K562 (cell line): ENCODE results near the gene PNMA8C. TPM values are rescaled to one million over a fixed set of nuclear protein-coding genes. Genes with fewer than 3 reads are reported as not detected.

Experiments used
- ATAC-seq: fragments of 200-7000 bp; cut with Tn5 transposase; 3 replicates; pipeline ENCODE4 v1.9.1; 2020; ENCODE audit warnings: moderate library complexity
- BruUV-seq: library from RNA; stranded (reverse); fragments of 400-500 nt; replicated peaks from 2 replicates; lab custom pipeline; 2021; lab: Mats Ljungman, UMichigan
- CTCF ChIA-PET: fragments of 300-600 bp; formaldehyde crosslinking; extraction: SDS; loops from one replicate; lab custom pipeline; 2021; ENCODE audit warnings: low intra/inter-chr PET ratio; lab: Yijun Ruan, JAX
- POLR2A ChIA-PET: fragments of 300-600, 350-650 bp; sonication (Branson Sonifier 250); formaldehyde crosslinking; extraction: SDS; loops from one replicate; lab custom pipeline; 2021; ENCODE audit warnings: antibody characterized with exemption, inconsistent platforms; lab: Yijun Ruan, JAX
- DNase-seq, 4 experiments: peaks; one replicate each; pipeline versions ENCODE4 v3.0.0 to v3.0.0-alpha.2; 2011 to 2018; ENCODE audit warnings: low spot score in 3 of 4, mixed read lengths in 3 of 4; ENCODE audit errors: extremely low read depth in 1 of 4
- FAIRE-seq: peaks from 2 replicates; lab custom pipeline; 2011; peaks lifted over from hg19 to GRCh38; lab: Jason Lieb, UNC
- H2AFZ ChIP-seq: 2 replicates; pipeline ENCODE4 v1.6.0; 2011; ENCODE audit warnings: low read depth, low read length, control low read depth, inconsistent platforms
- H3K27ac ChIP-seq: fragments of 200-600 bp; 3 replicates; pipeline ENCODE4 v1.8.0; 2011; ENCODE audit warnings: low read depth, mild to moderate bottlenecking, control low read depth, inconsistent platforms, low read length, moderate library complexity, mixed read lengths; ENCODE audit errors: extremely low read depth
- H3K27me3 ChIP-seq, 2 experiments: fragments of 300-600 bp in 1 of 2; 2 replicates in 1 of 2; 3 replicates in 1 of 2; pipeline versions ENCODE4 v1.6.0 to v1.8.0; 2011; ENCODE audit warnings: inconsistent platforms in 2 of 2, low read length in 2 of 2, mild to moderate bottlenecking in 1 of 2, mixed read lengths in 1 of 2, moderate library complexity in 1 of 2; ENCODE audit not compliant: control insufficient read depth in 2 of 2, insufficient read depth in 2 of 2
- H3K36me3 ChIP-seq: fragments of 300-600 bp; 3 replicates; pipeline ENCODE4 v1.8.0; 2011; ENCODE audit warnings: mild to moderate bottlenecking, low read length, inconsistent platforms; ENCODE audit not compliant: control insufficient read depth, insufficient read depth
- H3K4me1 ChIP-seq, 2 experiments: fragments of 200-600 bp in 1 of 2; replicated peaks in 1 of 2; 2 replicates in 1 of 2; 3 replicates in 1 of 2; pipeline versions ENCODE4 v1.5.1 to v1.8.0; 2011; ENCODE audit warnings: inconsistent platforms in 2 of 2, low read length in 2 of 2, mild to moderate bottlenecking in 1 of 2, mixed read lengths in 1 of 2, moderate library complexity in 1 of 2; ENCODE audit not compliant: control insufficient read depth in 2 of 2, insufficient read depth in 2 of 2
- H3K4me2 ChIP-seq: 2 replicates; pipeline ENCODE4 v1.6.1; 2011; ENCODE audit warnings: low read length, control low read depth, inconsistent platforms, mixed read lengths; ENCODE audit not compliant: insufficient read depth
- H3K4me3 ChIP-seq: fragments of 200-600 bp; sonication (generic), shearing (Covaris generic); 2 replicates; pipeline ENCODE4 v1.5.1; 2016; ENCODE audit warnings: control low read depth, inconsistent platforms
- H3K79me2 ChIP-seq: fragments of 200-600 bp; 3 replicates; pipeline ENCODE4 v1.8.0; 2011; ENCODE audit warnings: low read length, inconsistent platforms; ENCODE audit not compliant: control insufficient read depth, insufficient read depth
- H3K9ac ChIP-seq, 2 experiments: 2 replicates each; pipeline versions ENCODE4 v1.6.0 to v1.6.1; 2011; ENCODE audit warnings: low read depth in 2 of 2, low read length in 2 of 2, control low read depth in 1 of 2, inconsistent platforms in 1 of 2, mild to moderate bottlenecking in 1 of 2, mixed read lengths in 1 of 2; ENCODE audit not compliant: insufficient read depth in 1 of 2
- H3K9me1 ChIP-seq: one replicate; pipeline ENCODE4 v1.6.0; 2011; ENCODE audit warnings: inconsistent platforms, mild to moderate bottlenecking, low read length, moderate library complexity; ENCODE audit not compliant: control insufficient read depth, insufficient read depth
- H3K9me3 ChIP-seq: replicated peaks from 2 replicates; pipeline ENCODE4 v1.5.1; 2011; ENCODE audit warnings: low read depth, low read length, inconsistent platforms; ENCODE audit not compliant: control insufficient read depth, insufficient read depth
- H4K20me1 ChIP-seq: replicated peaks from 2 replicates; pipeline ENCODE4 v1.6.1; 2011; ENCODE audit warnings: low read length, inconsistent platforms, mixed read lengths; ENCODE audit not compliant: control insufficient read depth, insufficient read depth
- AFF4 ChIP-seq: sonication (generic); formaldehyde crosslinking; IDR thresholded peaks from 2 replicates; pipeline ENCODE4 v1.8.0; 2023; ENCODE audit warnings: mild to moderate bottlenecking, missing genetic modification reagents
- CEBPZ ChIP-seq: fragments of 150-350 bp; IDR thresholded peaks from 2 replicates; pipeline ENCODE4 v1.6.1; 2014; ENCODE audit warnings: low read depth, mild to moderate bottlenecking, low read length, borderline replicate concordance
- GABPB1 ChIP-seq: sonication (generic); formaldehyde crosslinking; IDR thresholded peaks from 2 replicates; pipeline ENCODE4 v1.8.0; 2022; ENCODE audit warnings: mild to moderate bottlenecking, missing genetic modification reagents
- HNRNPL ChIP-seq: fragments of 200-400 bp; formaldehyde crosslinking; IDR thresholded peaks from 2 replicates; pipeline ENCODE4 v1.6.1; 2017; ENCODE audit warnings: low read depth, mild to moderate bottlenecking, low read length
- MAX ChIP-seq: sonication (generic); formaldehyde crosslinking; IDR thresholded peaks from 2 replicates; pipeline ENCODE4 v1.9.0; 2022; ENCODE audit warnings: mild to moderate bottlenecking, missing genetic modification reagents
- MCM2 ChIP-seq: fragments of 450-650 bp; IDR thresholded peaks from 2 replicates; pipeline ENCODE4 v1.6.1; 2017; ENCODE audit warnings: low read depth, mild to moderate bottlenecking
- NR2F6 ChIP-seq: fragments of 450-650 bp; formaldehyde crosslinking; IDR thresholded peaks from 2 replicates; pipeline ENCODE4 v1.4.0; 2020; ENCODE audit warnings: mild to moderate bottlenecking
- PHF8 ChIP-seq: fragments of 200-600 bp; sonication (generic); IDR thresholded peaks from 2 replicates; pipeline ENCODE4 v1.6.1; 2012; ENCODE audit warnings: mixed run types, mild to moderate bottlenecking, inconsistent platforms, low read length, moderate library complexity, borderline replicate concordance
- ZFX ChIP-seq: sonication (generic); formaldehyde crosslinking; IDR thresholded peaks from 2 replicates; pipeline ENCODE4 v1.8.0; 2022; ENCODE audit warnings: mild to moderate bottlenecking, missing genetic modification reagents, moderate library complexity
- ZNF165 ChIP-seq: fragments of 250-450 bp; sonication (Bioruptor Pico); IDR thresholded peaks from 2 replicates; pipeline ENCODE4 v1.4.0; 2020; ENCODE audit warnings: borderline replicate concordance
- ZNF75A ChIP-seq: fragments of 450-650 bp; formaldehyde crosslinking; IDR thresholded peaks from 2 replicates; pipeline ENCODE4 v1.4.0; 2020; ENCODE audit warnings: mild to moderate bottlenecking
- WGBS: fragments of 100-300 bp; shearing (Covaris generic); methylation state at CpG from one replicate; pipeline ENCODE4 v1.1.6; 2016; ENCODE audit warnings: low coverage, mixed read lengths; ENCODE audit not compliant: insufficient coverage; ENCODE audit errors: missing lambda C conversion rate; 5-methylcytosine and 5-hydroxymethylcytosine counted together
- in situ Hi-C: fragments of 300-500 bp; cut with MboI; formaldehyde crosslinking; loops from 4 replicates; pipeline ENCODE4 v1.15.0; 2018; ENCODE audit warnings: inconsistent platforms, mixed read lengths
- intact Hi-C: fragments of 100-400 bp; cut with micrococcal nuclease; formaldehyde crosslinking; loops from 2 replicates; pipeline ENCODE4 v1.14.2; 2022
- polyA plus RNA-seq, 8 experiments: library from polyadenylated mRNA; depleted of rRNA in 4 of 8; stranded (reverse) in 5 of 8; unstranded in 3 of 8; fragments of >200 nt; fragmentation: Nextera tagmentation in 2 of 8; fragmentation: Illumina TruSeq in 1 of 8; extraction: Ambion mirVana in 2 of 8; extraction: Trizol in 1 of 8; gene quantifications; 2 replicates each; pipeline versions ENCODE4 v1.2.1 to v1.2.3, GENCODE V29; 2011 to 2014; ENCODE audit warnings: inconsistent platforms in 1 of 8, missing spikeins in 1 of 8
- total RNA-seq, 7 experiments: library from RNA; depleted of rRNA in 6 of 7; stranded (reverse); fragments of >200 nt in 6 of 7; fragmentation: Illumina TruSeq in 2 of 7; extraction: Trizol in 2 of 7; gene quantifications; 2 replicates each; pipeline versions ENCODE4 v1.2.1 to v1.2.3, GENCODE V29; 2011 to 2021; ENCODE audit warnings: low replicate concordance in 1 of 7

The PNMA8C gene
- total and polyA plus RNA-seq, 9 of the 15 experiments (the other 6 are each of a cell fraction or from before 2014, with no cell fraction given): 0.04 to 0.05 (median 0.05) TPM; not detected in 6

GRCh38 chr19:46412650-46413261 is 16.0 kb downstream of the PNMA8C start (continued):
- TF ChIP-seq MCM2: 0 out of 2 replicates have a peak, but pooled peaks have one; percentile 43
- TF ChIP-seq, all 486 proteins: peak for 12

- H3K36me3 ChIP-seq: peaks cover 18% of the 10 kb centered on the region
- H3K79me2 ChIP-seq: peaks cover 40% of the 10 kb centered on the region
- in situ Hi-C loops: no loop called here
- ATAC-seq: no peak
- no peak overlapping the region for H2AFZ ChIP-seq
- intact Hi-C loops: no loop called here
- no peaks in the 10 kb centered on the region for H3K27me3 ChIP-seq
- peaks cover 5% of the 10 kb centered on the region for H3K9me3 ChIP-seq
- no peak for FAIRE-seq
- peaks cover 18% of the 10 kb centered on the region; the same call in 1 of the 2 replicates for H4K20me1 ChIP-seq
- CTCF ChIA-PET: no interaction called here
- peak overlapping the region; percentile 91 for H3K4me2 ChIP-seq
- peak overlapping the region; percentile 92; the same call in 2 of the 3 replicates for H3K27ac ChIP-seq
- peak overlapping the region; percentile 63 for H3K4me3 ChIP-seq
- peaks cover 36 to 69% of the 10 kb centered on the region in 2 experiments for H3K4me1 ChIP-seq
- peak overlapping the region; percentile 91 to 97 for H3K9ac ChIP-seq
- H3K9me1 ChIP-seq: peaks cover 4% of the 10 kb centered on the region
- WGBS: 42% methylated on average over 42 of the region's 54 CpGs
- BruUV-seq: TSS peak; percentile 50
- POLR2A ChIA-PET: interaction anchor here (1.1 kb wide), 1 partner anchor 13 kb away, joined by 3 read pairs; no protein-coding TSS in a partner anchor
- DNase-seq: no peak
- TF ChIP-seq NR2F6 (CRISPR knock-in tag): no peak
- peak; percentile 12; the same call in 1 of the 2 replicates for TF ChIP-seq PHF8
- TF ChIP-seq ZNF75A (CRISPR knock-in tag): no peak
- 0 out of 2 replicates have a peak, but pooled peaks have one; percentile 31 for TF ChIP-seq MAX (CRISPR knock-in tag)
- TF ChIP-seq CEBPZ: no peak
- TF ChIP-seq HNRNPL: 0 out of 2 replicates have a peak, but pooled peaks have one; percentile 39
- peak; percentile 56 for TF ChIP-seq ZFX (CRISPR knock-in tag)
- TF ChIP-seq AFF4 (CRISPR knock-in tag): 0 out of 2 replicates have a peak, but pooled peaks have one; percentile 49
- no peak for TF ChIP-seq ZNF165 (CRISPR knock-in tag)
- 0 out of 2 replicates have a peak, but pooled peaks have one; percentile 23 for TF ChIP-seq GABPB1 (CRISPR knock-in tag)
Observed at GRCh38 chr19:46411925-46412649, 16.6 kb downstream of the PNMA8C start.
